Measurements from ENCODE around the gene TNIK. TPM values are rescaled to one million over a fixed set of nuclear protein-coding genes. Genes with fewer than 3 reads are reported as not detected.

TNIK gene
- total and polyA plus RNA-seq, 5 donors = 8.1 to 27.4 (median 21.6) TPM

DNA sequence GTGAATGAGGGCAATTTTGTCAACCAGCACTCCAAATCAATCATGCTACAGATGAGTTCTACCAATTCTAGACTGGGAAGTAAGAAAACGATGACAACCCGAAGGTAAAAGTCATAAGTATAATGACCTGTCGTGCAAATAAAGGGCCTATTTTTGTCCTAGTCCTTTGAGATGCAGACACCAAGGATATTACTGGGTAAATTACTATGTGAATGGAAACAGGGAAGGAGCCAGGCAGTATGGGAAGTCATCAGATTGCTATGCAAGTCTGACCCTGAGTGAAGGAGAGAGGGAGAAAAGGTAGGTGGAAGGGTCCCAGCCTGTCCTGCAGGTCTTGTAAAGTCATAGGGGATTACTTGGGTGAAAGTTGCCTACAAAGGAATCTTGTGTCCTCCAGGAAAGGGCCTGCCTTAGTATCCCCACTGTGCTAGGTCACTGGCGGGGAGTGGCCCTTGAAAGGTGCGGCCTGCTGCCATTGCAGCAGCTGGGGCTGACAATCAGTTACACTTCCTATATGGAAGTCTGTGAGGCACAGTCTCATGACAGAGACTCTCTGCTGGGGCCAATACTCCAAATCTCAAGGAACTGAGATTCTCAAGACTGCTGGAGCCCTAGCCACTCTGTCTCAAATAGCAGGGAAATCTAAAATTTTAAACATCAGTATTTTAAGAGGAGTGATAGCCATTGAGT is 283.8 kb downstream of the TNIK start:
- Histone ChIP-seq H3K4me3 (ENCODE audit: low read length) (no peak overlapping the region), H3K27ac (ENCODE audit: low read length) (peak overlapping the region; percentile 1), H3K4me1 (ENCODE audit: control insufficient read depth, insufficient read depth, low read length) (peaks cover 7% of the 10 kb centered on the region), H3K9me3 (ENCODE audit: control insufficient read depth, low read length) (no peaks in the 10 kb centered on the region), H3K27me3 (ENCODE audit: control insufficient read depth, insufficient read depth) (no peaks in the 10 kb centered on the region)
- no peak for ATAC-seq
- DNase-seq = no peak
- 78% methylated on average over 5 of the region's 5 CpGs for WGBS
- intact Hi-C loops (cut with DNase I) = loop anchor here in 2 of 4 donors (10.0 kb wide), 2 partner anchors 138 to 388 kb away; no protein-coding TSS in a partner anchor

DNA sequence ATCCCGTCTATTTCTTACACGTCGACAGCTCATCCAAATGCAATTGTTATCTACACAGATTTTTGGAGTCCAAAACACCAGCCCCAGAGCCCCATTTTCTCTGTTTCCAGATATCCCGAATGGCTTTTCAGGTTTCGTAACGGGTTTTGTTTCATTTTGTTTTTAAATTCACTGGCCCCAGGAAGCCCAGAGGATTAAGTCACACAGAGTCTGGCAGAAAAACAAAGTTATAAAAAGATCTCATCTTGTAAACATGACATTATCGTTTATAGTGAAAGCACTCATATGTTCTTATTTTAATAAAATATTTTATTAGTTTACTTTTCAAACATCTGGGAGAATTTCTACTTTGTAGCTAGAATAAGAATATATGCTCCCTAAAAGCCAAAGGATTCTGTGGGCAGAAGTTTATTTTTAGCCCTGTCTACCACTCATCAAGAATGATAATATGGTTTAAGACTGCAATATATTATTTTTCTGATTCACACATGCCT is 284.4 kb downstream of the TNIK start:
- intact Hi-C loops (cut with DNase I) = loop anchor here in 2 of 4 donors (10.0 kb wide), 2 partner anchors 139 to 389 kb away; no protein-coding TSS in a partner anchor
- DNase-seq = no peak
- Histone ChIP-seq H3K27me3 (ENCODE audit: control insufficient read depth, insufficient read depth) (no peaks in the 10 kb centered on the region), H3K27ac (ENCODE audit: low read length) (peak overlapping the region; percentile 33), H3K9me3 (ENCODE audit: control insufficient read depth, low read length) (no peaks in the 10 kb centered on the region), H3K4me3 (ENCODE audit: low read length) (peak overlapping the region; percentile 18), H3K4me1 (ENCODE audit: control insufficient read depth, insufficient read depth, low read length) (peaks cover 7% of the 10 kb centered on the region)
- WGBS = 24% methylated on average over 7 of the region's 7 CpGs
- peak in 1 of 2 donors; percentile 30 for ATAC-seq

DNA sequence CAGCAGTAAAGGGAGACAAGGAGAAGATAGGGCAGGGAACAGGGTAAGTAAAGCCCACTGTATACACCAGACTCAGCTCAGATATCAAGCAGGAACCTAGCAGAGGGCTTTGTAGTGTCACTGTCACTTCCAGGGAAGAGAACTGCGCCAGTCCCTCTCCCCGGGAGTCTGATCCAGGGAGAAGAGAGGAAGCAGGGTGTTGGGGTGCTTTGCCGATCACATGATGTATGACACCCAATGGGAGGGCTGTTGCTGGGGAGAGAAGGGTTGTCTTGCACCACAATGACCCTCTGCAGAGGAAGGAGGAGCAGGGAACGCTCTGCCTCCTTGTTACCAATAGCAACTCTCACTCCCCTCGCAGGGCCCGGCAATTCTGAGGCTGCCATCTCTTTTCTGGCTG is 286.5 kb downstream of the TNIK start:
- Histone ChIP-seq H3K27me3 (ENCODE audit: control insufficient read depth, insufficient read depth) (no peaks in the 10 kb centered on the region), H3K9me3 (ENCODE audit: control insufficient read depth, low read length) (no peaks in the 10 kb centered on the region), H3K4me3 (ENCODE audit: low read length) (no peak overlapping the region), H3K4me1 (ENCODE audit: control insufficient read depth, insufficient read depth, low read length) (peaks cover 7% of the 10 kb centered on the region), H3K27ac (ENCODE audit: low read length) (no peak overlapping the region)
- DNase-seq = peak in 2 of 3 donors; percentile 40 to 63
- 51% methylated on average over 6 of the region's 6 CpGs for WGBS
- intact Hi-C loops (cut with DNase I) = loop anchor here in 2 of 4 donors (10.0 kb wide), 2 partner anchors 141 to 391 kb away; no protein-coding TSS in a partner anchor
- ATAC-seq = peak; percentile 72 to 85

DNA sequence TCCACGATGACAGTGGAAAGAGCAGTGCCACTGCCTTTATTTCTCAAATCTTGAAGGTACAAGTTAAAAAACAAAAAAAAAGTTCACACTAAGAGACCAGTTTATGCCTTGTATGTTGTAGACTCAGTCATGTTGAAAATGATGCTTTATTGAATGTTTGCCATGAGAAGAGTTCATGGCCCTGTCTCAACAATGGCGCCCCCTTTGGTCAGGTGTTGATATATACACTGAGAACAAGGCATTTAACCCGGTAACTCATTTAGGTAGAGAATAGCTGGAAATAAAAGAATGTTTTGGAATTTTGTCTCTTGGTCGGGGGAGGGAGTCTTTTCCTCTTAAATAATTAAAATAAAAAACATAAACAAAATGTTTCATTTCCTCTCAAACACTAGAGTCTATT is 288.1 kb downstream of the TNIK start:
- Histone ChIP-seq H3K27me3 (ENCODE audit: control insufficient read depth, insufficient read depth) (no peaks in the 10 kb centered on the region), H3K4me1 (ENCODE audit: control insufficient read depth, insufficient read depth, low read length) (peaks cover 7% of the 10 kb centered on the region), H3K9me3 (ENCODE audit: control insufficient read depth, low read length) (no peaks in the 10 kb centered on the region), H3K4me3 (ENCODE audit: low read length) (no peak overlapping the region), H3K27ac (ENCODE audit: low read length) (no peak overlapping the region)
- ATAC-seq = no peak
- intact Hi-C loops (cut with DNase I) = loop anchor here in 2 of 4 donors (10.0 kb wide), 2 partner anchors 143 to 393 kb away; no protein-coding TSS in a partner anchor
- WGBS = 79% methylated on average over 4 of the region's 4 CpGs
- no peak for DNase-seq

DNA sequence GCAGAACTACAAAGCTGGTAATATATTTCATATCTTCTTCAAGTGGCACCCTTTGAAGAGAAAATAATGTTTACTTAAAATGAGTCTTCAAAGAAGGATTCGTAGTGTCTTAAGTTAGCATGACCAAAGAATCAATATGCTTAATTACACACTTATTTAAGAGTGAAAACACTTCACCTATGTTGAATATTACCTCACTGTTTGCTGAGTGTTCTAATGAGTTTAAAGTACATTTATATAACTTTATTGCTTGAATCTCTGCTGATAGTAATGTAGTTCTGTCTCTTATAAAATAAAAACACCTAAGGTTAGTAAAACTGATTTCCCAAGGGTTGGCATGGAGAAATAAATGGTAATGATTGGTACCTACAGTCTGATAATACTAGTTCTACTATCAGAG is 290.3 kb downstream of the TNIK start:
- H3K9me3 ChIP-seq (ENCODE audit: control insufficient read depth, low read length) = no peaks in the 10 kb centered on the region
- H3K4me1 ChIP-seq (ENCODE audit: control insufficient read depth, insufficient read depth, low read length) = no peaks in the 10 kb centered on the region
- no peak for ATAC-seq
- WGBS = 93% methylated on average over 1 of the region's 1 CpG
- H3K4me3 ChIP-seq (ENCODE audit: low read length) = no peak overlapping the region
- intact Hi-C loops (cut with DNase I) = loop anchor here in 2 of 4 donors (10.0 kb wide), 2 partner anchors 145 to 395 kb away; no protein-coding TSS in a partner anchor
- no peak overlapping the region for H3K27ac ChIP-seq (ENCODE audit: low read length)
- DNase-seq = no peak
- no peaks in the 10 kb centered on the region for H3K27me3 ChIP-seq (ENCODE audit: control insufficient read depth, insufficient read depth)

DNA sequence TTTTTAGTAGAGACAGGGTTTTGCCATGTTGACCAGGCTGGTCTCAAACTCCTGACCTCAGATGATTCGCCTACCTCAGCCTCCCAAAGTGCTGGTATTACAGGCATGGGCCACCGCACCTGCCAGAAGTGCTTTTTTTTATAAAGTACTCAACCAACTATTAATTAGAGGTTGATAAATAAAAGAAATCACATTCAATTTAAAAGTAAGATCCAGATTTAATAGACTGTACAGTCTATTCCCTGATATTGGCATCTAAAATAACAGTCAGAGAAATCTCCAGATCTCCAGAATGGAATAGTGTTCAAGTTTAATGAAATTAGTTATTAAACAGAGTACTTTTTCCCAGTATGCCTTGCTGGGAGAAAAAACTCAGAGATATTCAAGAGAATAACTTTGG is 290.8 kb downstream of the TNIK start:
- H3K4me3 ChIP-seq (ENCODE audit: low read length) = no peak overlapping the region
- H3K4me1 ChIP-seq (ENCODE audit: control insufficient read depth, insufficient read depth, low read length) = no peaks in the 10 kb centered on the region
- ATAC-seq (no peak), DNase-seq (no peak)
- no peaks in the 10 kb centered on the region for H3K27me3 ChIP-seq (ENCODE audit: control insufficient read depth, insufficient read depth)
- 73% methylated on average over 2 of the region's 2 CpGs for WGBS
- no peaks in the 10 kb centered on the region for H3K9me3 ChIP-seq (ENCODE audit: control insufficient read depth, low read length)
- H3K27ac ChIP-seq (ENCODE audit: low read length) = no peak overlapping the region
- intact Hi-C loops (cut with DNase I) = no loop called here

DNA sequence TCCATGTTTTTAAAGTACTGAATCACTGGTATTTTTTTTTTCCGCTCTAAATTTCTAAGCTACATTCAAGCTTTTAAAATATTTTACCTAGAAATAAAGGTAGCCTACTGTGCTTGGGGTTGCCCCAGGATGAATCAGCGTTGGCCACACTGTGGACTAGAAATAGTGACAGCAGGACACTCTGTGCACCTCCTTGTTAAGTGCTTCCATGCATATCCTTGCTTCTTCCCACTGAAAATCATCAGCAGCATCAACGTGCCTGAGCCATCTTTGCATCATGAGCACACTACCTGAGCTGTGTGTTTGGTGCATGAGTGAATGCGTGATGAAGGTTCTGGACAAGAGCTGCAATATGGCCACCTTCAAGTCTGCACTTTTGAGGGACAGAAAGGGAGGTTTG is 291.7 kb downstream of the TNIK start:
- intact Hi-C loops (cut with DNase I) = no loop called here
- Histone ChIP-seq H3K4me3 (ENCODE audit: low read length) (no peak overlapping the region), H3K27me3 (ENCODE audit: control insufficient read depth, insufficient read depth) (no peaks in the 10 kb centered on the region), H3K9me3 (ENCODE audit: control insufficient read depth, low read length) (no peaks in the 10 kb centered on the region), H3K27ac (ENCODE audit: low read length) (no peak overlapping the region), H3K4me1 (ENCODE audit: control insufficient read depth, insufficient read depth, low read length) (no peaks in the 10 kb centered on the region)
- WGBS = 92% methylated on average over 4 of the region's 4 CpGs
- DNase-seq (no peak), ATAC-seq (no peak)

DNA sequence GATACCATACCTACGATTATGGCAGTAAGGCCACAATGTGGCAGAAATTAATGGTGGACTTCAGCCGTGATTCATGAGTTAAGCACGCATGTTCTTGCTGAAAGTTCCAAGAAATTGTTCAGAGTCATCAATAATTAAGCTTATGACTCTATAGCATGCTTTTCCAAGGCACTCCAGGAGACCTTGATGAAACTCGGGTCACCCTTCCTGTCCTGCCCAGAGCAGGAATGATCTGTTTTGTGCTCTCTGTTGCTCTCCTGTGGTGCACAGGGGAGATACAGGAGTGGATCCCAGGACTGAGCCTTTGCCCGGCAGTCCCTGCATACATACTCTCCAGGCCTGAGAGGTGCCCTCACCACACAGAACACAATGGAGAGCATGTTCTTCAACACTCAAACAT is 292.1 kb downstream of the TNIK start:
- ATAC-seq (peak in 1 of 2 donors; percentile 59), DNase-seq (no peak)
- no peaks in the 10 kb centered on the region for H3K27me3 ChIP-seq (ENCODE audit: control insufficient read depth, insufficient read depth)
- H3K27ac ChIP-seq (ENCODE audit: low read length) = no peak overlapping the region
- H3K9me3 ChIP-seq (ENCODE audit: control insufficient read depth, low read length) = no peaks in the 10 kb centered on the region
- intact Hi-C loops (cut with DNase I) = no loop called here
- H3K4me1 ChIP-seq (ENCODE audit: control insufficient read depth, insufficient read depth, low read length) = no peaks in the 10 kb centered on the region
- no peak overlapping the region for H3K4me3 ChIP-seq (ENCODE audit: low read length)
- 75% methylated on average over 5 of the region's 5 CpGs for WGBS

DNA sequence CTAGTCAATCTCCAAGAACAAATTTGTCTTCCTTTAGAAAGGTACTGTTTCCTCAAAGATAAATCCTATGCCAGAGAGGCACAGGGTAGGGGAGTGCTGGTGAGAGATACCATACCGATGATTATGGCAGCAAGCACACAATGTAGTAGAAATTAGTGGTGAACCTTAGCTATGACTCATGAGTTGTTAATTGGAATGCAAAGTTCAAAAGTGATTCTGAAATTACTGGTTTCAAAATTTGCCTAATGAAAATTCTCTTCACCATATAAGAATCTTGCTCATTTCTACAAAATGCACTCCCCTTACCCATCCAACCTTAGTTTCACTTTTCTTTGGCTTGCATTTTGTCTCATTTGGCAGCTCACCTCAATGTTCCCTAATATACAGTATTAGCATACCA is 294.2 kb downstream of the TNIK start:
- no peak for ATAC-seq
- whole genome bisulfite sequencing = 81% methylated on average over 1 of the region's 1 CpG
- intact Hi-C loops (cut with DNase I) = no loop called here
- no peak for DNase-seq
- no peaks in the 10 kb centered on the region for H3K4me1 ChIP-seq (ENCODE audit: control insufficient read depth, insufficient read depth, low read length)
- no peaks in the 10 kb centered on the region for H3K27me3 ChIP-seq (ENCODE audit: control insufficient read depth, insufficient read depth)
- H3K4me3 ChIP-seq (ENCODE audit: low read length) = no peak overlapping the region
- H3K27ac ChIP-seq (ENCODE audit: low read length) = no peak overlapping the region
- H3K9me3 ChIP-seq (ENCODE audit: control insufficient read depth, low read length) = no peaks in the 10 kb centered on the region

DNA sequence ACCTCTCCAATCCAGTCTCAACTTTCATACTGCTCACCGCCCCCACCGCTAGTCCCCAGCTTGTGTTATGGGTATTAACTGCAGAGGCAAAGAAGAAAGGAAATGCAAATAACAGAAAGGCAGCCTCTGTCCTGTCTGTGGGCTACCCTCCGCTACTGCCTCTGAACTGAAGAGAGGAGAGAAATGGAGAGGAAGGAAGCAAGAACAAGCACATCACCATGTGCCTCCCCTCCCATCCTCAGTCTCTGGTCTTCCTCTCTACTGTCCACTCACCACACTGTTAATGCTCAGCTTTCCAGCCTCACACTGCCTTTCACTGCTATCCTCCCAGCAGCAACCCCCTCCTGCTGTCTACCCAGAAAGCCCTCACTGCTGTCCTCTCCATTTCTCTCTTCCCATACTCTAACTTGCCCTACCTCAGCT is 294.7 kb downstream of the TNIK start:
- intact Hi-C loops (cut with DNase I) = no loop called here
- WGBS = 88% methylated on average over 3 of the region's 3 CpGs
- Histone ChIP-seq H3K4me1 (ENCODE audit: control insufficient read depth, insufficient read depth, low read length) (no peaks in the 10 kb centered on the region), H3K9me3 (ENCODE audit: control insufficient read depth, low read length) (no peaks in the 10 kb centered on the region), H3K4me3 (ENCODE audit: low read length) (no peak overlapping the region), H3K27ac (ENCODE audit: low read length) (no peak overlapping the region), H3K27me3 (ENCODE audit: control insufficient read depth, insufficient read depth) (no peaks in the 10 kb centered on the region)
- ATAC-seq (no peak), DNase-seq (no peak)

DNA sequence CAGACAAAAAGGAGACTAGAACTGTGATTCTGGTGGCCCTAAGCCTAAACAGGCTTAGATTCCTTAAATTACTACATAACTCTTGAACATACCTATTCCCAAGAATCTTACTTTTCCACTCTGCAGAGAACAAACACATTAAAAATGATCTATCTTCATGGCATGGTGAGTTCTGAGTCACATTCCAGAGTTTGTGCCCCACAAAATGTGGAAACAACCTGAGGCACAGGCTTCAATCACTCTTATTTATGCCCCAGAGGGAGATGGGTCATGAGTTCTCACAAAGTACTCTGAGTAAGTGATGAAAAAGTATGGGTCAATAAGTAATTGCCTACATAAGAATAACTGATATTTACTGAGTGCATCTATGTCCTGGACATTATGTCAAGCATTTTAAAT is 296.1 kb downstream of the TNIK start:
- intact Hi-C loops (cut with DNase I) = no loop called here
- ATAC-seq (no peak), DNase-seq (no peak)
- no peaks in the 10 kb centered on the region for H3K27me3 ChIP-seq (ENCODE audit: control insufficient read depth, insufficient read depth)
- no peaks in the 10 kb centered on the region for H3K4me1 ChIP-seq (ENCODE audit: control insufficient read depth, insufficient read depth, low read length)
- no peak overlapping the region for H3K27ac ChIP-seq (ENCODE audit: low read length)
- no peak overlapping the region for H3K4me3 ChIP-seq (ENCODE audit: low read length)
- H3K9me3 ChIP-seq (ENCODE audit: control insufficient read depth, low read length) = no peaks in the 10 kb centered on the region
